HEK293 (cell line): ENCODE results near the gene IL4R.

Experiments used
- PRDM1 ChIP-seq: fragments of 450-650 bp; formaldehyde crosslinking; IDR thresholded peaks from 2 replicates; pipeline ENCODE4; 2016; ENCODE audit warnings: missing biosample characterization, missing genetic modification characterization
- TF ChIP-seq, protein P1 (sequence below): fragments of 450-650 bp; formaldehyde crosslinking; IDR thresholded peaks from 2 replicates; pipeline ENCODE4 v1.5.1; 2016; ENCODE audit warnings: missing biosample characterization, missing genetic modification characterization
- TF ChIP-seq, protein P2 (sequence below): fragments of 450-650 bp; formaldehyde crosslinking; IDR thresholded peaks from 2 replicates; pipeline ENCODE4 v1.5.1; 2016; ENCODE audit warnings: missing biosample characterization, missing genetic modification characterization

DNA sequence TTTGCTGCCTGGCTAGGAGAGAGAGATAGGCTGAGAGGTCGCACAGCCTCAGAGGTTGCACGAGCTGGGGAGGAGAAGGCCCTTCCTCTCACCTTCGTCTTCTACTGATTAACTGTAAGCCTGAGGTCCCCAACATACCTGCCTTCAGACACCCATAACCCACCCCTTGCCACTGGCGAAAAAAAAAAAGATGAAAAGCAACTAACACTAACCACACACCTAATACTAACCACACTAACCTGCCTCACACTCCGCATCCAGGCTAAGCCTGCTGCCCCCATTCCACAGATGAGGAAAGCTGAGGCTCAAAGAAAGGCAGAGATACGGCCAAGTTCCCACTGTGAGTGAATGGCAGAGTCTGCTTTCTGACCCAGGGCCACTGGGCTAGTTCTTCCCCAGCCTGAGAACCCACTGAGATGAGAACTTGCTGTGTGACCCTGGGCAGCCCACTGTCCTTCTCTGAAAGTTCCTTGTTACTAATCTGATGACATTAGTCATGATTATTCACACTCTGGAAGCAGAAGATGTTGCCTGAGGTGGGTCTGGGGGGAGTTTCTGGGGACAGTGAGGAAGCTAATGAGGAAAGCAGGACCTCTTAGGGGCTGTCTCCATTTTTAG is 92.8 kb downstream of the IL4R start:
- TF ChIP-seq, protein P1, sequence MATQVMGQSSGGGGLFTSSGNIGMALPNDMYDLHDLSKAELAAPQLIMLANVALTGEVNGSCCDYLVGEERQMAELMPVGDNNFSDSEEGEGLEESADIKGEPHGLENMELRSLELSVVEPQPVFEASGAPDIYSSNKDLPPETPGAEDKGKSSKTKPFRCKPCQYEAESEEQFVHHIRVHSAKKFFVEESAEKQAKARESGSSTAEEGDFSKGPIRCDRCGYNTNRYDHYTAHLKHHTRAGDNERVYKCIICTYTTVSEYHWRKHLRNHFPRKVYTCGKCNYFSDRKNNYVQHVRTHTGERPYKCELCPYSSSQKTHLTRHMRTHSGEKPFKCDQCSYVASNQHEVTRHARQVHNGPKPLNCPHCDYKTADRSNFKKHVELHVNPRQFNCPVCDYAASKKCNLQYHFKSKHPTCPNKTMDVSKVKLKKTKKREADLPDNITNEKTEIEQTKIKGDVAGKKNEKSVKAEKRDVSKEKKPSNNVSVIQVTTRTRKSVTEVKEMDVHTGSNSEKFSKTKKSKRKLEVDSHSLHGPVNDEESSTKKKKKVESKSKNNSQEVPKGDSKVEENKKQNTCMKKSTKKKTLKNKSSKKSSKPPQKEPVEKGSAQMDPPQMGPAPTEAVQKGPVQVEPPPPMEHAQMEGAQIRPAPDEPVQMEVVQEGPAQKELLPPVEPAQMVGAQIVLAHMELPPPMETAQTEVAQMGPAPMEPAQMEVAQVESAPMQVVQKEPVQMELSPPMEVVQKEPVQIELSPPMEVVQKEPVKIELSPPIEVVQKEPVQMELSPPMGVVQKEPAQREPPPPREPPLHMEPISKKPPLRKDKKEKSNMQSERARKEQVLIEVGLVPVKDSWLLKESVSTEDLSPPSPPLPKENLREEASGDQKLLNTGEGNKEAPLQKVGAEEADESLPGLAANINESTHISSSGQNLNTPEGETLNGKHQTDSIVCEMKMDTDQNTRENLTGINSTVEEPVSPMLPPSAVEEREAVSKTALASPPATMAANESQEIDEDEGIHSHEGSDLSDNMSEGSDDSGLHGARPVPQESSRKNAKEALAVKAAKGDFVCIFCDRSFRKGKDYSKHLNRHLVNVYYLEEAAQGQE, result no peak
- TF ChIP-seq, protein P2, sequence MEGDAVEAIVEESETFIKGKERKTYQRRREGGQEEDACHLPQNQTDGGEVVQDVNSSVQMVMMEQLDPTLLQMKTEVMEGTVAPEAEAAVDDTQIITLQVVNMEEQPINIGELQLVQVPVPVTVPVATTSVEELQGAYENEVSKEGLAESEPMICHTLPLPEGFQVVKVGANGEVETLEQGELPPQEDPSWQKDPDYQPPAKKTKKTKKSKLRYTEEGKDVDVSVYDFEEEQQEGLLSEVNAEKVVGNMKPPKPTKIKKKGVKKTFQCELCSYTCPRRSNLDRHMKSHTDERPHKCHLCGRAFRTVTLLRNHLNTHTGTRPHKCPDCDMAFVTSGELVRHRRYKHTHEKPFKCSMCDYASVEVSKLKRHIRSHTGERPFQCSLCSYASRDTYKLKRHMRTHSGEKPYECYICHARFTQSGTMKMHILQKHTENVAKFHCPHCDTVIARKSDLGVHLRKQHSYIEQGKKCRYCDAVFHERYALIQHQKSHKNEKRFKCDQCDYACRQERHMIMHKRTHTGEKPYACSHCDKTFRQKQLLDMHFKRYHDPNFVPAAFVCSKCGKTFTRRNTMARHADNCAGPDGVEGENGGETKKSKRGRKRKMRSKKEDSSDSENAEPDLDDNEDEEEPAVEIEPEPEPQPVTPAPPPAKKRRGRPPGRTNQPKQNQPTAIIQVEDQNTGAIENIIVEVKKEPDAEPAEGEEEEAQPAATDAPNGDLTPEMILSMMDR (tag by site-specific recombination), result no peak
- no peak for TF ChIP-seq PRDM1 (tag by site-specific recombination)
